GM23248 (cell line): Measurements from ENCODE around the gene ADCK2. TPM values are rescaled to one million over a fixed set of nuclear protein-coding genes. Genes with fewer than 3 reads are reported as not detected.

Source experiments
- DNase-seq: peaks from one replicate; pipeline ENCODE4 v3.0.0-alpha.2; 2015
- H2AFZ ChIP-seq: fragments of 200-600 bp; sonication (generic); 2 replicates; pipeline ENCODE4 v1.6.1; 2016; ENCODE audit warnings: antibody characterized with exemption
- H3F3A ChIP-seq: fragments of 200-600 bp; sonication (generic); 2 replicates; pipeline ENCODE4 v1.6.1; 2016; ENCODE audit warnings: mild to moderate bottlenecking, antibody characterized with exemption, mixed run types; ENCODE audit not compliant: insufficient read depth
- H3K27ac ChIP-seq: fragments of 200-600 bp; sonication (generic); 2 replicates; pipeline ENCODE4 v1.5.1; 2016; ENCODE audit warnings: mild to moderate bottlenecking
- H3K27me3 ChIP-seq: fragments of 200-600 bp; sonication (generic); replicated peaks from 2 replicates; pipeline ENCODE4 v1.6.1; 2016; ENCODE audit warnings: mild to moderate bottlenecking; ENCODE audit not compliant: insufficient read depth
- H3K36me3 ChIP-seq: fragments of 200-600 bp; sonication (generic); 2 replicates; pipeline ENCODE4 v1.6.1; 2016; ENCODE audit warnings: low read depth, mild to moderate bottlenecking
- H3K4me1 ChIP-seq: fragments of 200-600 bp; sonication (generic); 2 replicates; pipeline ENCODE4 v1.6.1; 2016; ENCODE audit warnings: mild to moderate bottlenecking; ENCODE audit not compliant: insufficient read depth
- H3K4me2 ChIP-seq: fragments of 200-600 bp; sonication (generic); one replicate; pipeline ENCODE4 v1.6.1; 2016; ENCODE audit warnings: mild to moderate bottlenecking; ENCODE audit not compliant: unreplicated experiment
- H3K4me3 ChIP-seq: fragments of 200-600 bp; sonication (generic); 2 replicates; pipeline ENCODE4 v1.5.1; 2016; ENCODE audit warnings: mild to moderate bottlenecking
- H3K79me2 ChIP-seq: fragments of 200-600 bp; sonication (generic); 2 replicates; pipeline ENCODE4 v1.6.1; 2016; ENCODE audit warnings: mild to moderate bottlenecking; ENCODE audit not compliant: insufficient read depth
- H3K9ac ChIP-seq: fragments of 200-600 bp; sonication (generic); 2 replicates; pipeline ENCODE4 v1.6.1; 2016; ENCODE audit warnings: mild to moderate bottlenecking
- H3K9me2 ChIP-seq: fragments of 200-600 bp; sonication (generic); 2 replicates; pipeline ENCODE4 v1.6.1; 2016; ENCODE audit warnings: mixed run types, mild to moderate bottlenecking, moderate library complexity; ENCODE audit not compliant: insufficient read depth
- H3K9me3 ChIP-seq: fragments of 200-600 bp; sonication (generic); one replicate; pipeline ENCODE4 v1.6.1; 2017; ENCODE audit warnings: low read depth
- H4K20me1 ChIP-seq: fragments of 200-600 bp; sonication (generic); 2 replicates; pipeline ENCODE4 v1.6.0; 2016; ENCODE audit not compliant: insufficient read depth
- EZH2 ChIP-seq: fragments of 200-600 bp; sonication (generic); IDR thresholded peaks from 2 replicates; pipeline ENCODE4 v1.6.1; 2018; ENCODE audit warnings: antibody characterized with exemption, mild to moderate bottlenecking; ENCODE audit not compliant: insufficient read depth, poor library complexity, severe bottlenecking
- EZH2phosphoT487 ChIP-seq: fragments of 200-600 bp; sonication (generic); IDR thresholded peaks from 2 replicates; pipeline ENCODE4 v1.6.1; 2018; ENCODE audit warnings: antibody characterized with exemption, moderate library complexity, mild to moderate bottlenecking, low read depth; ENCODE audit not compliant: insufficient read depth
- WGBS, 2 experiments: methylation state at CpG; one replicate each; pipeline ENCODE4 v1.1.6; 2015 to 2017; ENCODE audit warnings: low lambda C conversion rate in 2 of 2, low coverage in 1 of 2; ENCODE audit errors: missing lambda C conversion rate in 2 of 2; 5-methylcytosine and 5-hydroxymethylcytosine counted together
- in situ Hi-C: fragments of 300-500 bp; cut with MboI; formaldehyde crosslinking; loops from 2 replicates; pipeline ENCODE4 v1.15.0; 2020
- polyA plus RNA-seq: library from polyadenylated mRNA; unstranded; fragments of >200 nt; fragmentation: Nextera tagmentation; extraction: Ambion mirVana; gene quantifications from 2 replicates; pipeline ENCODE4 v1.2.1, GENCODE V29; 2016
- total RNA-seq: library from RNA; depleted of rRNA; stranded (reverse); fragments of >200 nt; shearing (Covaris generic); gene quantifications from 2 replicates; pipeline ENCODE4 v1.2.3, GENCODE V29; 2014

ADCK2 gene
- total and polyA plus RNA-seq, 2 experiments from 2014 or later = 10.0 to 27.1 TPM

DNA sequence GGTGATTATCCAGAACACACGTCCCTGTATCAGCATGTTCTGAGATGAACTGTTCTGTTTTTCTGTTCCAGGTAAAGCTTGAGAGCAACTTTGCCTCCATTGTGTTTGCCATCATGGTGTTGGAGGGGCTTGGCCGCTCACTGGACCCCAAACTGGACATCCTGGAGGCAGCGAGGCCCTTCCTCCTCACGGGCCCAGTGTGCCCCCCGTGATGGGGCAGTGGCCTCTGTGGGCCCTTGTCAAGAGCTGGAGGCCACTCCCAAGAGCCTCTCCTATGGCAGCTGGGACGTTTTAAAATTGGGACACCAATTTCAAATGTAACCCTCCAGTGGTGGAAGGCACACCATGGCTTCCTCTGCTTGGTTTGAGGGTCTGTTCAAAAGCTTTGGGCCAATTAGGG, 21.8 kb downstream of the ADCK2 start:
- Histone ChIP-seq H3K27me3 (no peaks in the 10 kb centered on the region), H2AFZ (no peak overlapping the region), H3K27ac (no peak overlapping the region), H3K36me3 (no peaks in the 10 kb centered on the region), H3K4me2 (no peak overlapping the region), H3K4me1 (peaks cover 6% of the 10 kb centered on the region; the same call in 1 of the 2 replicates), H3F3A (peaks cover 5% of the 10 kb centered on the region; the same call in 1 of the 2 replicates), H3K9me2 (no peaks in the 10 kb centered on the region), H3K9me3 (no peaks in the 10 kb centered on the region), H3K79me2 (peaks cover 25% of the 10 kb centered on the region), H3K4me3 (no peak overlapping the region), H4K20me1 (no peaks in the 10 kb centered on the region), H3K9ac (no peak overlapping the region)
- in situ Hi-C loops = no loop called here
- TF ChIP-seq EZH2 (no peak), EZH2phosphoT487 (no peak)
- 81 to 86% methylated on average over 6 of the region's 6 CpGs for WGBS, 2 experiments
- no peak for DNase-seq

DNA sequence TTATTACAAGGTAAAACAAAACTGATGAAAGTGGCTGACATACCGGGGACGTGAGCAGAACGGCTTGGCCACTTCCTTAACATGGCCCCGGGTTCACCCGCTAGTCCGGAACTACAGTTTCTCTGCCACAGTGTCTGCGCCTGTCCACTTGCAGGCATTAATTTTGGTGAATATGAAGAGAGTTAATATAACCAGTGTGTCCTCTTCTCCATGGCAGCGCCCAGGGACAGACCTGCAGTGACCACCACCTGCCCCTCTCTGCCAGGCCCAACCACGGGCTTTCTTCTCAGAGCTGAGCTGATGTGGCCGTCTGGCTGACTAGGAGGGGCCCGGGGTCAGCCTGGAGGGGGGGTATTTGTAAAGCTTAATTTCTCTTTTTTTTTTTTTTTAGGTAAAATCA, 22.6 kb downstream of the ADCK2 start:
- peaks cover 32% of the 10 kb centered on the region for H3K79me2 ChIP-seq
- no peaks in the 10 kb centered on the region for H4K20me1 ChIP-seq
- H3K4me2 ChIP-seq = no peak overlapping the region
- H3K4me1 ChIP-seq = peaks cover 6% of the 10 kb centered on the region; the same call in 1 of the 2 replicates
- peaks cover 5% of the 10 kb centered on the region; the same call in 1 of the 2 replicates for H3F3A ChIP-seq
- 87 to 95% methylated on average over 11 of the region's 11 CpGs for WGBS, 2 experiments
- H3K27ac ChIP-seq = no peak overlapping the region
- no peak for TF ChIP-seq EZH2phosphoT487
- no peak for TF ChIP-seq EZH2
- H3K9me3 ChIP-seq = no peaks in the 10 kb centered on the region
- no peak overlapping the region for H3K4me3 ChIP-seq
- no peak for DNase-seq
- H3K36me3 ChIP-seq = no peaks in the 10 kb centered on the region
- in situ Hi-C loops = no loop called here
- no peaks in the 10 kb centered on the region for H3K27me3 ChIP-seq
- no peaks in the 10 kb centered on the region for H3K9me2 ChIP-seq
- peak overlapping the region; percentile 78; the same call in 1 of the 2 replicates for H2AFZ ChIP-seq
- 0 out of 2 replicates have a peak overlapping the region, but pooled peaks have one; percentile 90 for H3K9ac ChIP-seq

GRCh38 chr7:140696024-140696679, 23.4 kb downstream of the ADCK2 start:
- H3K36me3 ChIP-seq = no peaks in the 10 kb centered on the region
- H3F3A ChIP-seq = peaks cover 5% of the 10 kb centered on the region; the same call in 1 of the 2 replicates
- in situ Hi-C loops = no loop called here
- DNase-seq = peak; percentile 98
- no peaks in the 10 kb centered on the region for H3K9me2 ChIP-seq
- H3K27ac ChIP-seq = peak overlapping the region; percentile 87
- peak overlapping the region; percentile 78 for H2AFZ ChIP-seq
- H3K4me3 ChIP-seq = peak overlapping the region; percentile 82
- no peak for TF ChIP-seq EZH2phosphoT487
- TF ChIP-seq EZH2 = no peak
- WGBS, 2 experiments = 16 to 19% methylated on average over 22 to 23 of the region's 23 CpGs
- H4K20me1 ChIP-seq = no peaks in the 10 kb centered on the region
- peaks cover 40% of the 10 kb centered on the region for H3K79me2 ChIP-seq
- H3K9ac ChIP-seq = peak overlapping the region; percentile 90
- H3K9me3 ChIP-seq = no peaks in the 10 kb centered on the region
- H3K27me3 ChIP-seq = no peaks in the 10 kb centered on the region
- peak overlapping the region; percentile 78 for H3K4me2 ChIP-seq
- peaks cover 6% of the 10 kb centered on the region; the same call in 1 of the 2 replicates for H3K4me1 ChIP-seq

- Histone ChIP-seq H2AFZ (peak within 1 kb of the TSS; percentile 78), H3K79me2 (peaks cover 47% of the 10 kb centered on the region), H3K4me3 (peak within 1 kb of the TSS; percentile 82), H3F3A (peaks cover 5% of the 10 kb centered on the region; the same call in 1 of the 2 replicates), H3K9ac (peak within 1 kb of the TSS; percentile 90), H3K4me1 (peaks cover 6% of the 10 kb centered on the region; the same call in 1 of the 2 replicates), H3K27me3 (no peaks in the 10 kb centered on the region), H3K36me3 (no peaks in the 10 kb centered on the region), H3K27ac (peak within 1 kb of the TSS; percentile 87), H3K9me2 (no peaks in the 10 kb centered on the region), H3K9me3 (no peaks in the 10 kb centered on the region), H4K20me1 (no peaks in the 10 kb centered on the region), H3K4me2 (peak within 1 kb of the TSS; percentile 85)
- in situ Hi-C loops = no loop called here
- 0 to 2% methylated on average over 60 to 76 of the region's 82 CpGs for WGBS, 2 experiments
- DNase-seq = peak; percentile 90
- no peak for TF ChIP-seq EZH2phosphoT487
- no peak for TF ChIP-seq EZH2
Observed at GRCh38 chr7:140696680-140697446, 24.1 kb downstream of the ADCK2 start, which contains the start of gene NDUFB2. Gene NDUFB2, plus strand, starts transcription at chr7:140696708. Its CDS starts 37 bp downstream, at chr7:140696745.
